H1 (cell line): ENCODE measurements around the gene OST4. TPM values are rescaled to one million over a fixed set of nuclear protein-coding genes. Genes with fewer than 3 reads are reported as not detected.

Experiments
- CTCF ChIA-PET: fragments of 300-600 bp; sonication (Branson Sonifier 250); formaldehyde crosslinking; loops from one replicate; lab custom pipeline; 2021; ENCODE audit not compliant: partially characterized antibody; lab: Charles Lee
- POLR2A ChIA-PET: fragments of 300-600 bp; sonication (Branson Sonifier 250); formaldehyde crosslinking; loops from one replicate; lab custom pipeline; 2021; ENCODE audit warnings: inconsistent platforms; ENCODE audit not compliant: partially characterized antibody; lab: Charles Lee
- DNase-seq, 2 experiments: peaks; one replicate each; pipeline versions ENCODE4 v3.0.0 to v3.0.0-alpha.2; 2010 to 2022; ENCODE audit warnings: low spot score in 2 of 2, low read depth in 1 of 2, mixed read lengths in 1 of 2
- FAIRE-seq: peaks from 2 replicates; lab custom pipeline; 2011; peaks lifted over from hg19 to GRCh38; lab: Jason Lieb, UNC
- H2AFZ ChIP-seq: 2 replicates; pipeline ENCODE4 v1.8.1; 2012; ENCODE audit warnings: low read length, inconsistent platforms
- H2AK5ac ChIP-seq: 2 replicates; pipeline ENCODE4 v1.6.1; 2013; ENCODE audit warnings: low read depth, low read length
- H2BK120ac ChIP-seq: replicated peaks from 2 replicates; pipeline ENCODE3; 2013; ENCODE audit warnings: low read depth, low read length, inconsistent platforms
- H2BK12ac ChIP-seq: 2 replicates; pipeline ENCODE4 v1.6.1; 2013; ENCODE audit warnings: low read depth, low read length
- H2BK15ac ChIP-seq: 2 replicates; pipeline ENCODE4 v1.6.1; 2013; ENCODE audit warnings: low read length
- H2BK20ac ChIP-seq: 2 replicates; pipeline ENCODE4 v1.6.1; 2013; ENCODE audit warnings: low read length
- H2BK5ac ChIP-seq: 2 replicates; pipeline ENCODE4 v1.6.1; 2013; ENCODE audit warnings: low read depth, low read length
- H3K14ac ChIP-seq: 2 replicates; pipeline ENCODE4 v1.6.1; 2013; ENCODE audit warnings: inconsistent platforms; ENCODE audit not compliant: insufficient read length
- H3K18ac ChIP-seq: 2 replicates; pipeline ENCODE4 v1.6.1; 2013; ENCODE audit warnings: low read length; ENCODE audit errors: extremely low read depth
- H3K23ac ChIP-seq: 2 replicates; pipeline ENCODE4 v1.6.1; 2013; ENCODE audit warnings: inconsistent platforms; ENCODE audit not compliant: insufficient read length
- H3K23me2 ChIP-seq: 2 replicates; pipeline ENCODE4 v1.6.1; 2013; ENCODE audit warnings: low read depth, low read length
- H3K27ac ChIP-seq: 2 replicates; pipeline ENCODE4 v1.6.1; 2011; ENCODE audit warnings: low read depth, low read length, inconsistent platforms
- H3K27me3 ChIP-seq, 4 experiments: replicated peaks in 1 of 4; 1 replicate in 1 of 4; 2 replicates in 3 of 4; pipeline versions ENCODE4 v1.6.1 to v1.8.1; 2011 to 2013; ENCODE audit warnings: low read length in 3 of 4, mild to moderate bottlenecking in 3 of 4, inconsistent platforms in 2 of 4, mixed read lengths in 2 of 4, moderate library complexity in 1 of 4; ENCODE audit not compliant: control insufficient read depth in 3 of 4, insufficient read depth in 3 of 4; ENCODE audit errors: extremely low read depth in 1 of 4
- H3K36me3 ChIP-seq, 4 experiments: 2 replicates each; pipeline versions ENCODE4 v1.6.1 to v1.8.1; 2011 to 2013; ENCODE audit warnings: mild to moderate bottlenecking in 4 of 4, low read length in 3 of 4, moderate library complexity in 2 of 4, control low read depth in 1 of 4, inconsistent platforms in 1 of 4; ENCODE audit not compliant: insufficient read depth in 4 of 4, control insufficient read depth in 2 of 4
- H3K4ac ChIP-seq: replicated peaks from 2 replicates; pipeline ENCODE3; 2013; ENCODE audit warnings: low read length, low read depth, mixed read lengths, inconsistent platforms; ENCODE audit not compliant: insufficient read length
- H3K4me1 ChIP-seq, 4 experiments: replicated peaks in 1 of 4; 1 replicate in 1 of 4; 2 replicates in 3 of 4; pipeline versions ENCODE4 v1.6.1 to v1.8.1; 2011 to 2013; ENCODE audit warnings: low read length in 3 of 4, inconsistent platforms in 2 of 4, mixed read lengths in 1 of 4; ENCODE audit not compliant: insufficient read depth in 4 of 4, control insufficient read depth in 3 of 4
- H3K4me2 ChIP-seq, 2 experiments: 2 replicates each; pipeline versions ENCODE4 v1.6.1 to v1.8.1; 2011 to 2013; ENCODE audit warnings: low read depth in 2 of 2, low read length in 2 of 2, control low read depth in 1 of 2, inconsistent platforms in 1 of 2, mild to moderate bottlenecking in 1 of 2; ENCODE audit not compliant: insufficient read depth in 1 of 2
- H3K4me3 ChIP-seq, 4 experiments: fragments of 200-600, 300-600 bp in 1 of 4; sonication (generic), shearing (Covaris generic), sonication (Bioruptor Twin) in 1 of 4; 2 replicates each; pipeline versions ENCODE4 v1.5.1 to v1.8.1; 2011 to 2016; ENCODE audit warnings: low read length in 4 of 4, low read depth in 3 of 4, control low read depth in 2 of 4, inconsistent platforms in 2 of 4, mild to moderate bottlenecking in 2 of 4, mixed read lengths in 1 of 4, moderate library complexity in 1 of 4; ENCODE audit not compliant: insufficient read depth in 2 of 4; ENCODE audit errors: extremely low read depth in 1 of 4
- H3K56ac ChIP-seq: replicated peaks from 2 replicates; pipeline ENCODE3; 2013; ENCODE audit warnings: low read depth, mild to moderate bottlenecking, mixed read lengths, low read length, inconsistent platforms; ENCODE audit not compliant: insufficient read length
- H3K79me1 ChIP-seq: 2 replicates; pipeline ENCODE4 v1.6.1; 2013; ENCODE audit warnings: low read depth, low read length, control low read depth
- H3K79me2 ChIP-seq, 2 experiments: 2 replicates each; pipeline versions ENCODE4 v1.6.1 to v1.8.1; 2012 to 2013; ENCODE audit warnings: low read length in 2 of 2, mild to moderate bottlenecking in 2 of 2, inconsistent platforms in 1 of 2; ENCODE audit not compliant: insufficient read depth in 2 of 2, control insufficient read depth in 1 of 2
- H3K9ac ChIP-seq, 4 experiments: replicated peaks in 1 of 4; 1 replicate in 1 of 4; 2 replicates in 3 of 4; pipeline versions ENCODE4 v1.6.1 to v1.8.1; 2011 to 2013; ENCODE audit warnings: low read depth in 3 of 4, low read length in 3 of 4, control low read depth in 2 of 4, mild to moderate bottlenecking in 2 of 4, moderate library complexity in 2 of 4, inconsistent platforms in 1 of 4; ENCODE audit errors: extremely low read depth in 1 of 4
- H3K9me3 ChIP-seq, 2 experiments: 2 replicates each; pipeline versions ENCODE4 v1.6.1 to v1.8.1; 2012 to 2013; ENCODE audit warnings: mild to moderate bottlenecking in 2 of 2, moderate library complexity in 2 of 2, control low read depth in 1 of 2, inconsistent platforms in 1 of 2, low read depth in 1 of 2, low read length in 1 of 2, mixed read lengths in 1 of 2; ENCODE audit not compliant: insufficient read depth in 2 of 2
- H4K20me1 ChIP-seq, 2 experiments: replicated peaks in 1 of 2; 2 replicates each; pipeline versions ENCODE3 to v1.8.1; 2011 to 2013; ENCODE audit warnings: inconsistent platforms in 2 of 2, low read length in 2 of 2, mild to moderate bottlenecking in 1 of 2; ENCODE audit not compliant: insufficient read depth in 2 of 2, control insufficient read depth in 1 of 2
- H4K5ac ChIP-seq: 2 replicates; pipeline ENCODE4 v1.6.1; 2013; ENCODE audit warnings: low read length, low read depth, mixed read lengths, inconsistent platforms; ENCODE audit not compliant: insufficient read length
- H4K8ac ChIP-seq: 2 replicates; pipeline ENCODE4 v1.8.0; 2013; ENCODE audit warnings: mild to moderate bottlenecking, moderate library complexity, low read length, inconsistent platforms; ENCODE audit not compliant: insufficient read depth; ENCODE audit errors: extremely low read depth
- H4K91ac ChIP-seq: replicated peaks from 2 replicates; pipeline ENCODE3; 2013; ENCODE audit warnings: low read length, mixed read lengths, inconsistent platforms; ENCODE audit not compliant: insufficient read length
- BACH1 ChIP-seq: IDR thresholded peaks from 2 replicates; pipeline ENCODE4 v1.6.1; 2012; ENCODE audit warnings: low read length, improper control_type of control experiment
- BCL11A ChIP-seq, 2 experiments: IDR thresholded peaks; one replicate each; pipeline ENCODE4 v1.6.1; 2011; ENCODE audit warnings: low read depth in 2 of 2, low read length in 2 of 2, mild to moderate bottlenecking in 2 of 2
- CHD1 ChIP-seq: IDR thresholded peaks from 2 replicates; pipeline ENCODE4 v1.6.1; 2012; ENCODE audit warnings: low read depth, low read length, improper control_type of control experiment
- SIN3A ChIP-seq, 2 experiments: IDR thresholded peaks in 1 of 2; conservative IDR thresholded peaks in 1 of 2; 2 replicates each; pipeline ENCODE4 v1.6.1; 2011 to 2012; ENCODE audit warnings: low read length in 2 of 2, improper control_type of control experiment in 1 of 2, low read depth in 1 of 2, mild to moderate bottlenecking in 1 of 2
- ZNF274 ChIP-seq: IDR thresholded peaks from 2 replicates; pipeline ENCODE4 v1.7.0; 2012; ENCODE audit warnings: low read length, borderline replicate concordance; ENCODE audit errors: extremely low read depth
- WGBS, 2 experiments: shearing (Covaris generic) in 1 of 2; methylation state at CpG; one replicate each; pipeline versions ENCODE4 v1.1.6 to v1.1.7; 2013 to 2015; ENCODE audit warnings: low lambda C conversion rate in 2 of 2, mixed read lengths in 2 of 2, inconsistent platforms in 1 of 2, low coverage in 1 of 2, missing lambda C conversion rate in 1 of 2; ENCODE audit not compliant: insufficient replicate concordance in 2 of 2, insufficient coverage in 1 of 2, insufficient read length in 1 of 2; ENCODE audit errors: extremely low coverage in 1 of 2, missing lambda C conversion rate in 1 of 2; 5-methylcytosine and 5-hydroxymethylcytosine counted together
- polyA plus RNA-seq, 7 experiments: library from polyadenylated mRNA; depleted of rRNA in 3 of 7; stranded (reverse) in 5 of 7; unstranded in 2 of 7; fragments of >200 nt in 5 of 7; fragments of 200-250 nt in 2 of 7; gene quantifications; 1 replicate in 5 of 7; 2 replicates in 1 of 7; 4 replicates in 1 of 7; pipeline versions ENCODE4 v1.2.1 to v1.2.3, GENCODE V29; 2011 to 2013; ENCODE audit warnings: missing spikeins in 2 of 7, mixed read lengths in 2 of 7
- total RNA-seq: library from RNA; stranded (reverse); fragmentation: NEBNext Ultra II Directional; extraction: Animal tissue kit (Norgen Biotek cat#: 25700); gene quantifications from 2 replicates; pipeline ENCODE4 v1.2.1, GENCODE V29; 2021

OST4 gene
- total and polyA plus RNA-seq, 2 of the 8 experiments (the other 6 are each of a cell fraction or from before 2014, with no cell fraction given): 225 to 865 TPM

DNA sequence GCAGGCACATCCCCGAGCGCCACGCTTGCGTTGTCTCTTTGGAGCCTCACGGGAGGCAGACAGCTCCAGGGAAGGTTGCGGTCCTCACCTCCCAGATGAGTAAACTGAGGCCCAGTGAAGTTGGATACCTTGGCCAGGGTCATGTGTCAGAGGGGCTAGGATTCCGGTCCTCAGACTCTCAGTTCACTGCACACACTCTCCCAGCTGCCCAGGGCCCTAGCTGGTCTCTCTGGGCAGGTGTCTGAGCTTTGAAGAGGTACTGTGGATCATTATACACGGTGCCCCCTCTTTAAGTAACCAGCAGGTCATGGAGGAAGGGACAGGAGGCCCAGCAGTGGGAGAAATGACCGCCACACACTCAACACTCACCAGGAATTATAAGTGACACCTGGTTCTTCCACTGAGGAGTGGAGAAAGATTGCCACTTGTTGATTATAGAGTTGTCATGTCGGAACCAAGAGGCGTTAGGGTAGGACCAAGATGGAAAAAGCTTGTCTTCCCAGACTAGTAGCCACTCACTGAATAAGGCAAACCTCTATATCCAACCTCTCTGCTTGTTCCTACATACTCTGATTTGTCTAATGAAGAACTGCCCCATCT, 38.1 kb downstream of the OST4 start:
- Histone ChIP-seq H3K9ac (peak overlapping the region; percentile 50 to 77 (median 60); a peak in 6 of 7 replicates), H2BK20ac (no peak overlapping the region), H4K5ac (no peak overlapping the region), H4K8ac (peak overlapping the region; percentile 75; the same call in 1 of the 2 replicates), H3K79me1 (no peaks in the 10 kb centered on the region; the same call in none of the 2 replicates), H4K91ac (no peak overlapping the region), H3K18ac (no peak overlapping the region; the same call in 1 of the 2 replicates), H3K27me3 (no peaks in the 10 kb centered on the region), H3K4ac (no peak overlapping the region), H3K56ac (peak overlapping the region; percentile 63), H2BK15ac (no peak overlapping the region), H3K14ac (no peak overlapping the region), H3K27ac (no peak overlapping the region), H2AK5ac (no peak overlapping the region), H3K4me2 (peak overlapping the region; percentile 91 to 93), H2BK5ac (no peak overlapping the region), H3K36me3 (peaks cover 18 to 32% (median 24%) of the 10 kb centered on the region in 4 experiments; a peak in 7 of 8 replicates), H2AFZ (0 out of 2 replicates have a peak overlapping the region, but pooled peaks have one; percentile 17), H4K20me1 (peaks cover 2 to 6% of the 10 kb centered on the region in 2 experiments), H3K23ac (no peak overlapping the region), H2BK12ac (no peak overlapping the region), H3K9me3 (no peaks in the 10 kb centered on the region), H3K79me2 (peaks cover 0 to 11% of the 10 kb centered on the region in 2 experiments; a peak in 1 of 4 replicates), H2BK120ac (no peak overlapping the region), H3K23me2 (peaks cover 4% of the 10 kb centered on the region), H3K4me1 (peaks cover 0 to 6% (median 0%) of the 10 kb centered on the region in 4 experiments; a peak in 3 of 7 replicates), H3K4me3 (peak overlapping the region; percentile 80 to 93 (median 84))
- DNase-seq (no peak), FAIRE-seq (no peak)
- 25% methylated on average over 11 of the region's 11 CpGs; no CpG with 5 or more reads in 1 of the 2 experiments for WGBS, 2 experiments
- CTCF ChIA-PET: interaction anchor here (0.6 to 1.8 kb wide), 10 partner anchors 9 to 375 kb away, joined by 3 to 9 read pairs (median 4); partner anchors contain the start of gene MAPRE3
- POLR2A ChIA-PET: interaction anchor here (0.7 to 3.7 kb wide), 5 partner anchors 9 to 38 kb away, joined by 3 to 34 read pairs (median 5); partner anchors contain the start of genes AGBL5 and OST4
- TF ChIP-seq SIN3A (conservative IDR thresholded peaks at IDR 0.05 in 1 of 2, IDR thresholded peaks at IDR 0.05 in 1 of 2; ENCODE audit: low read depth in 1 of 2, low read length in 2 of 2): 0 out of 4 replicates have a peak, but pooled peaks of 1 of the 2 experiments have one; percentile 19
- TF ChIP-seq ZNF274: no peak
- TF ChIP-seq BACH1: no peak
- TF ChIP-seq CHD1: no peak
- no peak for TF ChIP-seq BCL11A (IDR thresholded peaks at IDR 0.05; ENCODE audit: low read depth in 2 of 2, low read length in 2 of 2)
